SK-N-MC (cell line): ENCODE measurements around the gene THSD8.

Experiments
- EZH2 ChIP-seq: fragments of 200-600 bp; sonication (generic); IDR thresholded peaks from one replicate; pipeline ENCODE4 v1.6.1; 2017; ENCODE audit warnings: antibody characterized with exemption
- FOXP2 ChIP-seq: optimal IDR thresholded peaks from 2 replicates; pipeline ENCODE3; 2011; ENCODE audit warnings: mild to moderate bottlenecking, moderate library complexity; ENCODE audit not compliant: insufficient read depth; ENCODE audit errors: extremely low read length, control extremely low read depth
- POLR2AphosphoS5 ChIP-seq: IDR thresholded peaks from 2 replicates; pipeline ENCODE4 v1.6.1; 2012; ENCODE audit warnings: mild to moderate bottlenecking, low read depth, low read length, borderline replicate concordance

DNA sequence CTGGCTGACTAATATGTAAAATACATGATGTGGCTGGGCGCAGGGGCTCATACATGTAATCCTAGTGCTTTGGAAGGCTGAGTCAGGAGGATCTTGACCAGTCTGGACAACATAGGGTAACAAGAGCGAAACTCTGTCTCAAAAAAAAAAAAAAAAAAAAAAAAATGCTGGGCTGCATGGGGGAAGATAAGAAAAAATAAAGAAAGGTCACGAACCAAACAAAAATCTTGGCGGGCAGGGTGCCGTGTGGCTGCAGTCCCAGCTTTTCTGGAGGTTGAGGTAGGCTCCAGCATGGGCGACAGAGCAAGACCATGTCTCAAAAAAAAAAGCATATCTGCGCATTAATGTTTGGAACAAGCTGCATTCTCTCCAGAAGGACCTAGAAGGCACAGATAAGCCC is 13.2 kb downstream of the THSD8 start:
- TF ChIP-seq POLR2AphosphoS5 = no peak
- TF ChIP-seq EZH2 = no peak
- TF ChIP-seq FOXP2 = no peak
